Measurements from ENCODE around the gene GIT2.
A peak's percentile ranks its signal among the peaks of the same experiment; 100 is the strongest.

The GIT2 gene

GRCh38 chr12:109998904-109999648, 2.9 kb upstream of the GIT2 start, which contains the start of gene ANKRD13A:
Gene ANKRD13A, plus strand, starts transcription at chr12:109999430. Its CDS starts 259 bp downstream, at chr12:109999689.
- Histone ChIP-seq H3K4me3 (replicated peaks; ENCODE audit: low read depth, low read length) (peak within 1 kb of the TSS; percentile 90), H3K27me3 (replicated peaks; ENCODE audit: control insufficient read depth, insufficient read depth, low read length) (no peaks in the 10 kb centered on the region), H3K36me3 (ENCODE audit: control insufficient read depth, insufficient read depth, low read length) (0 out of 2 replicates have a peak, but pooled peaks cover 1% of the 10 kb centered on the region)
- peak; percentile 94 for DNase-seq (ENCODE audit: extremely low read depth, insufficient read length)
- TF ChIP-seq CTCF (IDR thresholded peaks at IDR 0.05; ENCODE audit: insufficient read depth, low read length, poor library complexity, severe bottlenecking), result no peak

- Histone ChIP-seq H3K36me3 (ENCODE audit: control insufficient read depth, insufficient read depth, low read length) (0 out of 2 replicates have a peak, but pooled peaks cover 1% of the 10 kb centered on the region), H3K4me3 (replicated peaks; ENCODE audit: low read depth, low read length) (peak overlapping the region; percentile 90), H3K27me3 (replicated peaks; ENCODE audit: control insufficient read depth, insufficient read depth, low read length) (no peaks in the 10 kb centered on the region)
- no peak for DNase-seq (ENCODE audit: extremely low read depth, insufficient read length)
- TF ChIP-seq CTCF (IDR thresholded peaks at IDR 0.05; ENCODE audit: insufficient read depth, low read length, poor library complexity, severe bottlenecking), result no peak
Measured at GRCh38 chr12:109998241-109998903, 2.2 kb upstream of the GIT2 start.

DNA sequence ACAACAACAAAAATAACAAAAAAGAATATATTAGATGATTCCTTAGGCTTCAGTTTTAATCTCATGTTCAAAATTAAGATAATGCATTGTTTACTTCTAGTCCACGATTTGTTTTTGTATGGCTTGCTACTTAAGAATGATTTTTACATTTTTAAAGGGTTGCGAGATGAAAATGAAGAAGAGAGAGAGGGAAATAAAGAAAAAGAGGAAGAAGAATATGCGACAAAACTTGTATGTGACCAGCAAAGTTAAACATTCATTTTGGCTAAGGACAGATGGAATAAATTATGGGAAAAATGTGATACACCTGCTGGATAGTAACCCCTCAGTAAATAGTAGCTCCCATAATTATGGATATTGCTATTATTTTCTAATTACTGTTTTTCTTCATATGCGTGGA, 1.2 kb upstream of the GIT2 start:
- no peaks in the 10 kb centered on the region for H3K27me3 ChIP-seq (replicated peaks; ENCODE audit: control insufficient read depth, insufficient read depth, low read length)
- DNase-seq (ENCODE audit: extremely low read depth, insufficient read length), result no peak
- no peak overlapping the region for H3K4me3 ChIP-seq (replicated peaks; ENCODE audit: low read depth, low read length)
- TF ChIP-seq CTCF (IDR thresholded peaks at IDR 0.05; ENCODE audit: insufficient read depth, low read length, poor library complexity, severe bottlenecking), result no peak
- no peaks in the 10 kb centered on the region for H3K36me3 ChIP-seq (ENCODE audit: control insufficient read depth, insufficient read depth, low read length)

- Histone ChIP-seq H3K4me3 (replicated peaks; ENCODE audit: low read depth, low read length) (peak overlapping the region; percentile 92), H3K36me3 (ENCODE audit: control insufficient read depth, insufficient read depth, low read length) (peaks cover under 1% of the 10 kb centered on the region; the same call in 1 of the 2 replicates), H3K27me3 (replicated peaks; ENCODE audit: control insufficient read depth, insufficient read depth, low read length) (no peaks in the 10 kb centered on the region)
- no peak for TF ChIP-seq CTCF (IDR thresholded peaks at IDR 0.05; ENCODE audit: insufficient read depth, low read length, poor library complexity, severe bottlenecking)
- no peak for DNase-seq (ENCODE audit: extremely low read depth, insufficient read length)
Measured at GRCh38 chr12:109996483-109996853, 300 bp upstream of the GIT2 start.

DNA sequence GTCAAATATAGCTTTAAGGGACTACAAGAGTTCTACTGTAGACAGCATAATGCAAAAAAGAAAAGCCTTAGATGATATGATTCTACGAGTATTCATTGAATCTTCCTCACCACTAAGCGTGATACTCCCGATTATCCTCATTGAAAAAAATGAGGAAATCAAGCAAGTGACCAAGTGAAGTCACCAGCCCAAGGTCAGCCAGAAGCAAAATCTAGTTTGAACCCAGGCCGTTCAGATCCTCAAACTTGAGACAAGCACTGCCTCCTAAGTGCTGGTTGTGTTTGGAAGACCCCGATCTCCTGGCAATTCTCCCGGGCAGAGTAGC, 845 bp downstream of the GIT2 start:
- H3K36me3 ChIP-seq (ENCODE audit: control insufficient read depth, insufficient read depth, low read length), result peaks cover 1% of the 10 kb centered on the region; the same call in 1 of the 2 replicates
- no peak for DNase-seq (ENCODE audit: extremely low read depth, insufficient read length)
- H3K4me3 ChIP-seq (replicated peaks; ENCODE audit: low read depth, low read length), result peak overlapping the region; percentile 92
- no peaks in the 10 kb centered on the region for H3K27me3 ChIP-seq (replicated peaks; ENCODE audit: control insufficient read depth, insufficient read depth, low read length)
- no peak for TF ChIP-seq CTCF (IDR thresholded peaks at IDR 0.05; ENCODE audit: insufficient read depth, low read length, poor library complexity, severe bottlenecking)

Data from GM06990 (cell line).